A673 (cell line): ENCODE results near the gene ZDHHC8.

Experiments used
- CTCF ChIP-seq: fragments of 300-800, 200-600 bp; sonication (generic); conservative IDR thresholded peaks from 2 replicates; pipeline ENCODE4 v1.5.1; 2017; ENCODE audit warnings: low read depth, mild to moderate bottlenecking, antibody characterized with exemption, low read length, moderate library complexity, mixed read lengths
- EZH2 ChIP-seq: fragments of 200-600 bp; sonication (generic); IDR thresholded peaks from 2 replicates; pipeline ENCODE4 v1.6.1; 2017; ENCODE audit warnings: borderline replicate concordance, low read depth, mild to moderate bottlenecking, mixed read lengths, antibody characterized with exemption, low read length; ENCODE audit not compliant: poor library complexity, severe bottlenecking

DNA sequence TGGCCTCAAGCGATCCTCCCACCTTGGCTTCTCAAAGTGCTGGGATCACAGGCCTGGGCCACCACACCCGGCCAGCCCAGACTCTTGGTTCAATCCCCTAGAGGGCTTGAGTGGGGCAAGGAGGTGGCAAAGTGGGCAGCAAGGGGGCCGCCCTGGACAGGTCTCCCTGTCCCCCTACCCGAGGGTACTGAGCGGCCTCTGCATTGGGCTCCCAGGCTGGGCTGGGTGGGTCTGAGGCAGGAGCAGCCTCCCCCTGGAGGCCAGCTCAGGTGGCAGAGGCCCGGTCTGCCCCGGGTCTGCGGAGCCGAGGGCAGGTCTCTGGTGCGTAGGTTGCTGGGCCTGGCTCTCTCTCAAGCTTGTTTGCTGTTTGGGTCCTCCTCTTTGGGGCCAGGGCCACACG lies 41.6 kb downstream of the ZDHHC8 start:
- TF ChIP-seq CTCF (no peak), EZH2 (no peak)
